HepG2 (cell line): Measurements from ENCODE around the gene CYP19A1. TPM values are rescaled to one million over a fixed set of nuclear protein-coding genes. Genes with fewer than 3 reads are reported as not detected.
A peak's percentile ranks its signal among the peaks of the same experiment; 100 is the strongest.

Experiments used
- CTCF ChIP-seq: sonication (generic); formaldehyde crosslinking; IDR thresholded peaks from 2 replicates; pipeline ENCODE4 v1.5.0; 2020; ENCODE audit warnings: mild to moderate bottlenecking, missing genetic modification reagents, moderate library complexity
- HDAC2 ChIP-seq: sonication (generic); formaldehyde crosslinking; IDR thresholded peaks from 2 replicates; pipeline ENCODE4 v1.4.0; 2020; ENCODE audit warnings: missing genetic modification reagents
- HNF4A ChIP-seq: sonication (generic); formaldehyde crosslinking; IDR thresholded peaks from 2 replicates; pipeline ENCODE4 v1.4.0; 2020; ENCODE audit warnings: missing genetic modification reagents
- KDM2A ChIP-seq: sonication (generic); formaldehyde crosslinking; IDR thresholded peaks from 2 replicates; pipeline ENCODE4 v1.4.0; 2020; ENCODE audit warnings: low read depth, missing genetic modification reagents, borderline replicate concordance
- NCOA2 ChIP-seq: sonication (generic); formaldehyde crosslinking; IDR thresholded peaks from 2 replicates; pipeline ENCODE4 v1.8.0; 2022; ENCODE audit warnings: inconsistent platforms
- PATZ1 ChIP-seq: sonication (generic); formaldehyde crosslinking; IDR thresholded peaks from 2 replicates; pipeline ENCODE4 v1.4.0; 2020; ENCODE audit warnings: missing genetic modification reagents
- PPARG ChIP-seq: conservative IDR thresholded peaks from 2 replicates; pipeline ENCODE4 v1.6.1; 2016; ENCODE audit warnings: missing biosample characterization, missing genetic modification reagents
- RNF219 ChIP-seq: sonication (generic); formaldehyde crosslinking; IDR thresholded peaks from 2 replicates; pipeline ENCODE4 v1.5.0; 2020; ENCODE audit warnings: mild to moderate bottlenecking, missing genetic modification reagents
- SKI ChIP-seq: fragments of 450-650 bp; IDR thresholded peaks from one replicate; pipeline ENCODE4 v1.6.1; 2018; ENCODE audit warnings: mild to moderate bottlenecking; ENCODE audit not compliant: partially characterized antibody
- SOX6 ChIP-seq, 2 experiments: fragments of 450-650 bp in 1 of 2; sonication (generic) in 1 of 2; formaldehyde crosslinking in 1 of 2; IDR thresholded peaks; 2 replicates each; pipeline versions ENCODE4 v1.4.0 to v1.6.1; 2017 to 2020; ENCODE audit warnings: antibody characterized with exemption in 1 of 2, mild to moderate bottlenecking in 1 of 2, missing genetic modification reagents in 1 of 2
- ZNF143 ChIP-seq: sonication (generic); formaldehyde crosslinking; IDR thresholded peaks from 2 replicates; pipeline ENCODE4 v1.4.0; 2020; ENCODE audit warnings: missing genetic modification reagents
- ZNF44 ChIP-seq: sonication (generic); formaldehyde crosslinking; IDR thresholded peaks from 2 replicates; pipeline ENCODE4 v1.5.1; 2020; ENCODE audit warnings: mild to moderate bottlenecking, missing genetic modification reagents
- polyA plus RNA-seq, 8 experiments: library from polyadenylated mRNA; depleted of rRNA in 3 of 8; stranded (reverse) in 7 of 8; unstranded in 1 of 8; fragments of >200 nt; fragmentation: Illumina TruSeq in 4 of 8; extraction: Trizol in 4 of 8; gene quantifications; 2 replicates each; pipeline versions ENCODE4 v1.2.1 to v1.2.3, GENCODE V29; 2011 to 2016; ENCODE audit warnings: low read depth in 4 of 8, missing spikeins in 1 of 8, mixed read lengths in 1 of 8; ENCODE audit not compliant: insufficient read depth in 1 of 8
- total RNA-seq, 5 experiments: library from RNA; depleted of rRNA; stranded (reverse); fragments of >200 nt; fragmentation: Illumina TruSeq; extraction: Trizol; gene quantifications; 2 replicates each; pipeline ENCODE4 v1.2.3, GENCODE V29; 2016; ENCODE audit warnings: low read depth in 1 of 5
- TF ChIP-seq, protein P1 (sequence below): sonication (generic); formaldehyde crosslinking; IDR thresholded peaks from 2 replicates; pipeline ENCODE4 v1.4.0; 2020; ENCODE audit warnings: mild to moderate bottlenecking, missing genetic modification reagents
- TF ChIP-seq, protein P2 (sequence below): sonication (generic); formaldehyde crosslinking; IDR thresholded peaks from 2 replicates; pipeline ENCODE4 v1.4.0; 2020; ENCODE audit warnings: low read depth, mild to moderate bottlenecking, missing genetic modification reagents
- TF ChIP-seq, protein P3 (sequence below): IDR thresholded peaks from 2 replicates; pipeline ENCODE4 v1.6.1; 2012; ENCODE audit warnings: low read length, improper control_type of control experiment

The CYP19A1 gene
- total and polyA plus RNA-seq, 2 of the 13 experiments (the other 11 are each of a cell fraction or from before 2014, with no cell fraction given), result 10.9 to 23.0 TPM

- no peak for TF ChIP-seq RNF219 (CRISPR knock-in tag)
- TF ChIP-seq HDAC2 (CRISPR knock-in tag), result 0 out of 2 replicates have a peak, but pooled peaks have one; percentile 36
- TF ChIP-seq, protein P1, sequence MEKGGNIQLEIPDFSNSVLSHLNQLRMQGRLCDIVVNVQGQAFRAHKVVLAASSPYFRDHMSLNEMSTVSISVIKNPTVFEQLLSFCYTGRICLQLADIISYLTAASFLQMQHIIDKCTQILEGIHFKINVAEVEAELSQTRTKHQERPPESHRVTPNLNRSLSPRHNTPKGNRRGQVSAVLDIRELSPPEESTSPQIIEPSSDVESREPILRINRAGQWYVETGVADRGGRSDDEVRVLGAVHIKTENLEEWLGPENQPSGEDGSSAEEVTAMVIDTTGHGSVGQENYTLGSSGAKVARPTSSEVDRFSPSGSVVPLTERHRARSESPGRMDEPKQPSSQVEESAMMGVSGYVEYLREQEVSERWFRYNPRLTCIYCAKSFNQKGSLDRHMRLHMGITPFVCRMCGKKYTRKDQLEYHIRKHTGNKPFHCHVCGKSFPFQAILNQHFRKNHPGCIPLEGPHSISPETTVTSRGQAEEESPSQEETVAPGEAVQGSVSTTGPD (CRISPR knock-in tag), result no peak
- TF ChIP-seq, protein P2, sequence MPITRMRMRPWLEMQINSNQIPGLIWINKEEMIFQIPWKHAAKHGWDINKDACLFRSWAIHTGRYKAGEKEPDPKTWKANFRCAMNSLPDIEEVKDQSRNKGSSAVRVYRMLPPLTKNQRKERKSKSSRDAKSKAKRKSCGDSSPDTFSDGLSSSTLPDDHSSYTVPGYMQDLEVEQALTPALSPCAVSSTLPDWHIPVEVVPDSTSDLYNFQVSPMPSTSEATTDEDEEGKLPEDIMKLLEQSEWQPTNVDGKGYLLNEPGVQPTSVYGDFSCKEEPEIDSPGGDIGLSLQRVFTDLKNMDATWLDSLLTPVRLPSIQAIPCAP (CRISPR knock-in tag), result no peak
- peak; percentile 84 for TF ChIP-seq HNF4A
- TF ChIP-seq PATZ1 (CRISPR knock-in tag), result peak; percentile 50; the same call in 1 of the 2 replicates
- TF ChIP-seq CTCF (CRISPR knock-in tag), result no peak
- TF ChIP-seq NCOA2 (CRISPR knock-in tag), result no peak
- TF ChIP-seq PPARG (CRISPR knock-in tag), result peak; percentile 46; the same call in 1 of the 2 replicates
- peak; percentile 44; the same call in 1 of the 2 replicates for TF ChIP-seq KDM2A (CRISPR knock-in tag)
- TF ChIP-seq, protein P3, sequence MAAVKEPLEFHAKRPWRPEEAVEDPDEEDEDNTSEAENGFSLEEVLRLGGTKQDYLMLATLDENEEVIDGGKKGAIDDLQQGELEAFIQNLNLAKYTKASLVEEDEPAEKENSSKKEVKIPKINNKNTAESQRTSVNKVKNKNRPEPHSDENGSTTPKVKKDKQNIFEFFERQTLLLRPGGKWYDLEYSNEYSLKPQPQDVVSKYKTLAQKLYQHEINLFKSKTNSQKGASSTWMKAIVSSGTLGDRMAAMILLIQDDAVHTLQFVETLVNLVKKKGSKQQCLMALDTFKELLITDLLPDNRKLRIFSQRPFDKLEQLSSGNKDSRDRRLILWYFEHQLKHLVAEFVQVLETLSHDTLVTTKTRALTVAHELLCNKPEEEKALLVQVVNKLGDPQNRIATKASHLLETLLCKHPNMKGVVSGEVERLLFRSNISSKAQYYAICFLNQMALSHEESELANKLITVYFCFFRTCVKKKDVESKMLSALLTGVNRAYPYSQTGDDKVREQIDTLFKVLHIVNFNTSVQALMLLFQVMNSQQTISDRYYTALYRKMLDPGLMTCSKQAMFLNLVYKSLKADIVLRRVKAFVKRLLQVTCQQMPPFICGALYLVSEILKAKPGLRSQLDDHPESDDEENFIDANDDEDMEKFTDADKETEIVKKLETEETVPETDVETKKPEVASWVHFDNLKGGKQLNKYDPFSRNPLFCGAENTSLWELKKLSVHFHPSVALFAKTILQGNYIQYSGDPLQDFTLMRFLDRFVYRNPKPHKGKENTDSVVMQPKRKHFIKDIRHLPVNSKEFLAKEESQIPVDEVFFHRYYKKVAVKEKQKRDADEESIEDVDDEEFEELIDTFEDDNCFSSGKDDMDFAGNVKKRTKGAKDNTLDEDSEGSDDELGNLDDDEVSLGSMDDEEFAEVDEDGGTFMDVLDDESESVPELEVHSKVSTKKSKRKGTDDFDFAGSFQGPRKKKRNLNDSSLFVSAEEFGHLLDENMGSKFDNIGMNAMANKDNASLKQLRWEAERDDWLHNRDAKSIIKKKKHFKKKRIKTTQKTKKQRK, result no peak
- no peak for TF ChIP-seq SOX6 (IDR thresholded peaks at IDR 0.05)
- TF ChIP-seq SOX6 (CRISPR knock-in tag; IDR thresholded peaks at IDR 0.05), result 0 out of 2 replicates have a peak, but pooled peaks have one; percentile 39
- no peak for TF ChIP-seq ZNF44
- TF ChIP-seq SKI, result peak; percentile 63
- TF ChIP-seq ZNF143 (CRISPR knock-in tag), result no peak
Measured at GRCh38 chr15:51288143-51289065, 50.0 kb downstream of the CYP19A1 start (continued).
